Measurements from ENCODE around the gene IMMP2L. TPM values are rescaled to one million over a fixed set of nuclear protein-coding genes. Genes with fewer than 3 reads are reported as not detected.

The IMMP2L gene
- total and polyA plus RNA-seq, 2 of the 8 experiments (the other 6 are each of a cell fraction or from before 2014, with no cell fraction given): 2.3 to 10.1 TPM

DNA sequence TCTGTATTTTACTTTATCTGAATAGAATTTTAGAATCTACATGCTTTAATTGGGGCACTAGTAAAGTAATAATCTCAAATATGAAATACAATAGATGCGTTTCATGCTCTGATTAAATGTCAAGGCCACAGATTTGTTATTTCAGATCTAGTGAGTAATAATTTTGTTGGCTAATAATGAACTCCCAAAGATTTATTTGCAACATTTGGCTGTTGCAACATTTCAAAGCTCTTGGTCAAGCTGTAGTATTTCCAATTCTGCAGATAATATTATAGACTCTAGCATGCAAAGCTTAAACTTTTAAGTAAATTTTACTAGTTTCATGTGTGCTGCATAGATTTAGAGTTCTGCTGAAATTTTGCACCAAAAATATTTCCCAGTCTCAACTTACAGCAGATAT, 454.7 kb downstream of the IMMP2L start:
- H3K27me3 ChIP-seq (replicated peaks in 1 of 4; ENCODE audit: control insufficient read depth in 3 of 4, extremely low read depth in 1 of 4, insufficient read depth in 3 of 4, low read length in 3 of 4): no peaks in the 10 kb centered on the region
- no peak overlapping the region for H4K91ac ChIP-seq (replicated peaks; ENCODE audit: insufficient read length, low read length)
- H3K36me3 ChIP-seq (ENCODE audit: control insufficient read depth in 2 of 4, insufficient read depth in 4 of 4, low read length in 3 of 4): no peaks in the 10 kb centered on the region
- H4K8ac ChIP-seq (ENCODE audit: extremely low read depth, insufficient read depth, low read length): no peak overlapping the region
- no peak overlapping the region for H3K56ac ChIP-seq (replicated peaks; ENCODE audit: insufficient read length, low read depth, low read length)
- CTCF ChIA-PET (ENCODE audit: partially characterized antibody): interaction anchor here (1.1 kb wide), 1 partner anchor 8 kb away, joined by 3 read pairs; no protein-coding TSS in a partner anchor
- no peak overlapping the region for H2AK5ac ChIP-seq (ENCODE audit: low read depth, low read length)
- H3K4me2 ChIP-seq (ENCODE audit: insufficient read depth in 1 of 2, low read depth in 2 of 2, low read length in 2 of 2): no peak overlapping the region
- H2BK12ac ChIP-seq (ENCODE audit: low read depth, low read length): no peak overlapping the region
- no peak overlapping the region for H3K23ac ChIP-seq (ENCODE audit: insufficient read length)
- H3K4me3 ChIP-seq (ENCODE audit: extremely low read depth in 1 of 4, insufficient read depth in 2 of 4, low read depth in 3 of 4, low read length in 4 of 4): no peak overlapping the region
- H3K79me1 ChIP-seq (ENCODE audit: low read depth, low read length): no peaks in the 10 kb centered on the region
- H3K27ac ChIP-seq (ENCODE audit: low read depth, low read length): no peak overlapping the region
- H2BK20ac ChIP-seq (ENCODE audit: low read length): no peak overlapping the region
- H2BK5ac ChIP-seq (ENCODE audit: low read depth, low read length): no peak overlapping the region
- no peak overlapping the region for H4K5ac ChIP-seq (ENCODE audit: insufficient read length, low read depth, low read length)
- no peaks in the 10 kb centered on the region for H3K23me2 ChIP-seq (ENCODE audit: low read depth, low read length)
- FAIRE-seq (no peak), DNase-seq (ENCODE audit: low read depth in 1 of 2, low spot score in 2 of 2) (no peak)
- no peak overlapping the region for H2BK120ac ChIP-seq (replicated peaks; ENCODE audit: low read depth, low read length)
- H3K79me2 ChIP-seq (ENCODE audit: control insufficient read depth in 1 of 2, insufficient read depth in 2 of 2, low read length in 2 of 2): no peaks in the 10 kb centered on the region
- no peaks in the 10 kb centered on the region for H4K20me1 ChIP-seq (replicated peaks in 1 of 2; ENCODE audit: control insufficient read depth in 1 of 2, insufficient read depth in 2 of 2, low read length in 2 of 2)
- H3K9me3 ChIP-seq (ENCODE audit: insufficient read depth in 2 of 2, low read depth in 1 of 2, low read length in 1 of 2): no peaks in the 10 kb centered on the region
- H3K9ac ChIP-seq (replicated peaks in 1 of 4; ENCODE audit: extremely low read depth in 1 of 4, low read depth in 3 of 4, low read length in 3 of 4): no peak overlapping the region
- peaks cover 0 to 8% (median 0%) of the 10 kb centered on the region in 4 experiments; a peak in 3 of 7 replicates for H3K4me1 ChIP-seq (replicated peaks in 1 of 4; ENCODE audit: control insufficient read depth in 3 of 4, insufficient read depth in 4 of 4, low read length in 3 of 4)
- POLR2A ChIA-PET (ENCODE audit: partially characterized antibody): no interaction called here
- no peak overlapping the region for H2BK15ac ChIP-seq (ENCODE audit: low read length)
- no peak overlapping the region for H3K18ac ChIP-seq (ENCODE audit: extremely low read depth, low read length)
- H2AFZ ChIP-seq (ENCODE audit: low read length): no peak overlapping the region
- 96% methylated on average over 1 of the region's 1 CpG; no CpG with 5 or more reads in 1 of the 2 experiments for WGBS, 2 experiments (ENCODE audit: extremely low coverage in 1 of 2, insufficient coverage in 1 of 2, insufficient read length in 1 of 2, insufficient replicate concordance in 2 of 2, low coverage in 1 of 2, low lambda C conversion rate in 2 of 2, missing lambda C conversion rate in 1 of 2)
- no peak overlapping the region for H3K4ac ChIP-seq (replicated peaks; ENCODE audit: insufficient read length, low read depth, low read length)
- H3K14ac ChIP-seq (ENCODE audit: insufficient read length): no peak overlapping the region
- TF ChIP-seq POU5F1 (IDR thresholded peaks at IDR 0.05; ENCODE audit: low read depth, low read length): no peak
- TF ChIP-seq SIRT6 (IDR thresholded peaks at IDR 0.05; ENCODE audit: low read length): no peak
- no peak for TF ChIP-seq BRCA1 (IDR thresholded peaks at IDR 0.05; ENCODE audit: low read depth, low read length)
- TF ChIP-seq, protein P1, sequence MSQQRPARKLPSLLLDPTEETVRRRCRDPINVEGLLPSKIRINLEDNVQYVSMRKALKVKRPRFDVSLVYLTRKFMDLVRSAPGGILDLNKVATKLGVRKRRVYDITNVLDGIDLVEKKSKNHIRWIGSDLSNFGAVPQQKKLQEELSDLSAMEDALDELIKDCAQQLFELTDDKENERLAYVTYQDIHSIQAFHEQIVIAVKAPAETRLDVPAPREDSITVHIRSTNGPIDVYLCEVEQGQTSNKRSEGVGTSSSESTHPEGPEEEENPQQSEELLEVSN (IDR thresholded peaks at IDR 0.05): no peak

Measured in H1 (cell line).